Inflammatory macrophage (primary cell): Measurements from ENCODE around the gene ATP6V1D.
"Not testable (repeated sequence)": the region's sequence is repeated elsewhere in the genome, so short reads cannot be mapped to it uniquely, and the experiment has no call there.

Experiments
- DNase-seq, 2 donors: peaks; one replicate each; pipeline ENCODE4 v3.0.0-alpha.2; 2020 to 2022

ATP6V1D gene

DNA sequence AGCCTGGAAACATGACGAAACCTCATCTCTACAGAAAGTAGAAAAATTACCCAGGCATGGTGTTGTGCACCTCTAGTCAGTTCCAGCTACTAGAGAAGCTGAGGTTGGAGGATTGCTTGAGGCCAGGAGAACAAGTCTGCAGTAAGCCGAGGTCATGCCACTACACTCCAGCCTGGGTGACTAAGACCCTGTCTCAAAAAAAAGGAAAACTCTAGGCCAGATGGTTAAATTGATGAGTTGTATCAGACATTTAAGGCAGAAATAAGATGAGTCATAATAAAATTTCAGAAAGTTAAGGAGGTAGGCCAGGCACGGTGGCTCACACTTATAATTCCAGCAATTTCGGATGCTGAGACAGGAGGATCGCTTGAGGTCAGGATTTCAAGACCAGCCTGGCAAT is 11.2 kb upstream of the ATP6V1D start:
- no peak for DNase-seq

DNA sequence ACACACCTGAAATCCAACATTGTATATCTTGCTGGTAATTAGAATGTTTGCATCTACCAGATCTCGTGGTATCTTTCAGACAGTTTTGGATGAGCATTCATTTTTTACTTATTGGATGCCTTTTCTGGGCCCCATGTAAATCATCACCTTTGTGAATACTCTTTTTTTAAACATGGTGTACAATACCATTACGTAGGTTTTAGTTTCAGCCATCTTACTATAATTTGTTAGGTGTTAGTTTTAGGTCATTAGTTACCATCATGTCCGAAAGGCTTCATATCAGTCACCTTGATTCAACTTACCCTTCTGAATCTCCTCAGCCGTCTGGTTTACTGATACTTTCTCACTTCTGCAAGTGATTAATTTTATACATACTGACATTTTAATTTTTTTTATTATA is 5.9 kb upstream of the ATP6V1D start:
- DNase-seq: no peak

DNA sequence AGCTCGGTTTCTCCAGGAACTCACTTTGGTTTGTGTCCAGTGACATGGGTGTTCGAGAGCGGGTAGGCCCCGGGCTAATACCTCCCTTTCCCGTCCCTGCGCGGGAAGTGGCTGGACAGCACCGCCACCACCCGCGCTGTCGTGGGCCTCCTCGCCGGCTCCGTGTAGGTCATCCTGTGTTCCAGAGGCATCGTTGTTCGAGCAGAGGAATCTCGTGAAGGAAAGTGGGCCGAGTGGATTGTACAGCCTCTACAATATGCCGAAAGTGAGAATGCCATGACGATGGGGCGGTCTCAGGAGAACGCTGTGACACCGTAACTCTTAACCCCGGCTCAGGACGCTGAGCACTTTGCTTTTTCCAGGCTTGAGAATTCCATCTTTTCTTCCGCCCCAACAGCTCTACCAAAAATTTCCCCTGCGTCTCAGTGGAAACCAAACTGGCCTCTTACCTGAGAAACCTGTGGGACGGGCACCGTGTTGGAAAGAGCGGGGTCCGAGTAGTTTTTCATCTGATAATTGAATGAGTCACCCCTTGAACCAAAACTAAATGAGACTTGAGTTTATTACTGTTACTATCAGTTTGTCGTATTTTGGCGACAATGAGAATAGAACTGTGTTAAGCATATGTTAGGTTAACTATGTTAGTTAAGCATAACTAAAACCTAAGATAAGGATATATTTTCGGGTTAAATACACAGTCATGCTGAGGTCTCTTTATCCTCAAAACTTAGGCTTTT is 1.0 kb upstream of the ATP6V1D start:
- DNase-seq: no peak

DNA sequence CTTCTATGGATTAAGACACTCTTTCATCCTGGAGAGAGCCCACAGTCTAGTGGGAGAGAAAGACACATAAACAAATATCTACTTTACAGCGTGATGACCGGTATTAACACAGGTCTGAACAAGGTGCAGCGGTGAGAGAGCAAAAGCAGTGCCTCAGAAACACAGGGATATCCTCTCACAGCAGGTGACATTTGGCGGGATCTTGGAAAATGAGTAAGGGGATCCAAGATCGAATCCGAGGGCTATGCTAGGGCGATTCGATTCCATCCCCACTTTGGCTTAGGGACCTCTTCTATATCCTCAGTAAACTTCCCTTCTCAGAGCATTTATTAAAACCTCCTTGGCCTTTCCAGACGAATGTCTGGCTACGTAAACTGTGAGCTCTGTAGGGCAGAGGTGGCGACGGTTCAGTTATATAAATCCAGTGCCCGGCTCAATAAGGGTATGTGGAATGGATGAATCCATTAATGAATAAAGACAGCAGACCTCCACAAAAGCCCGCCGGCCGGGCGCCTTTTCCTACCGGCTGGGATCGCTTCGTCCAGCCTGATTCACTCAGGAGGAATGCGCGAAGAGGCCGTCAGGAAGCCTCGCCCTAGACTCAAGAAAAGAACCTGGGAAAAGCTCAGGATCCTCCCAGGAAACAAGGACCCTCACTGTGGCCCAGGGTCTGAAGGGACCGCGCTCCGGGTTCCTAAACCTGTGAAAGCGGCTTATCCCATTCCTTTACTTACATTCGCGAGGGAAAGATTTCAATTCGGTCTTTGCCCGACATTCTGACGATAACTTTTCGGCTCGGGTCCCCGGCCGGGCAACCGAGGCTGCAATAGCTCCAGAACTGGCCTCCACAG is 455 bp downstream of the ATP6V1D start:
- DNase-seq: peak; percentile 6

DNA sequence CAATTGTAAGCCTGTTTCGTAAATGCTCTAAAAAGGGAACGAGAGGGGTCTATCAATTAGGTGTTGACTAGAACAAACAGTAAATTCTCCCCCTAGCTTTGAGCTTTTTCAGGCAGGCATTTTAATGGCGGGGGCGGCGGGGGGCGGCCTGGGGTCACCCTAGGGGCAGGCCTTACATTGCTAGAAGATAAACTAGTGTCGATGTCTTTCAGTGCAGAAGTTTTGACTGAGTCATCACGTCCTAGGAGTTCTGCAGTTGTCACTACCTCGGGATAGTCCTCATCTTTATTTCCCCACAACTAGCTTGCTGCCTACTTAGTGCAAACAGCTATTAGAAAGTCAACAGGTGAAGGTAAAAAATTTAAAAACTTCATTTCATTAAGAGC is 1.6 kb downstream of the ATP6V1D start:
- DNase-seq: peak in 1 of 2 donors; percentile 13

DNA sequence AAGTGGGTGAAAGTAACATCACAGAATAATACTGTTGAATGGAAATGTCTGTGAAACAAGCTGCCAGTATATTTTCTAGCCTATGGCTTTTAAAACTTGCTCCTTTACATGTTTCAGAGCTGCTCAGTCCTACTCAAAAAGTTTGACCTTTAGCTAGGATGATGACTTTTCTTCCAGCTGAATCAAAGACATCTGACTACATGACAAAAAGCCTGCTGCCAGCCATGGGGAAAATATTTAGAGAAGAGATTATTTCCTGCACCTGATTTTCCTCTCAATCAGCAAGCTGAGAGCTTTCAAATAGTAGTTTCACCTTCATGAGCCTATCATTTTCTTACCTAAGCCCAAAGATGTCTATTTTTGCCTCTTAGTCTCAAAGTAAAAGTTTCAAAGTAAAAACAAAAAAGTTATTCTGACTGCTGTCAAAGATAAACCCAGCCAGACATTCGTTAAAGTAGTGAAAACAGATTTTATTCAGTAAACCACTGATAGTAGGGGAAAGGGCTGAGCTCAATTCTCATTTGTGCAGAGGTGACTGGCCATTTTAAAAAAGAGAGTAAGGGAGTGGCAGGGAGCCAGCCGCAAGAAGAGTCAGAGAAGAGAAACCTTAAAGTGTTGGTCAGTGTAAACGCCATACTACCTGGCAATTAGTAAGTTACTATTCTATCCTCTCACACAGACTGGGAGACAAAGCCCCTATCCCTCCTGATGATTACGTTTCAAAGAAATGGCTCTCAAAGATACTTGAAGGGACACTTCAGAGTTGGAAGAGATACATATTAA is 2.2 kb downstream of the ATP6V1D start:
- peak; percentile 3 to 25 for DNase-seq

DNA sequence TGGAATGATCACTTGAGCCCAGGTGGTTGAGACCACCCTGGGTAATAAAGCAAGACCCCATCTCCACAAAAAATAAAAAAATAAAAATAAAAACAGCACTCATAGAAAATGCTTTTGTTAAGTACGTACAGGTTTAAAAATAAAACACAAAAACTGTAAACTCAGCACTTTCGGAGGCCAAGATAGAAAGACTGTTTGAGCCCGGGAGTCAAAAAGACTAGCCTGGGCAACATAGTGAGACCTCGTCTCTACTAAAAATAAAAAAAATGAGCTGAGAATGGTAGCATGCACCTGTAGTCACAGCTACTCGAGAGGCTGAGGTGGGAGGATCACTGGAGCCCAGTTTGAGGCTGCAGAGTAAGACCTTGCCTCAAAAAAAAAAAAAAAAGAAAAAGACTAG is 7.5 kb downstream of the ATP6V1D start:
- no peak for DNase-seq

DNA sequence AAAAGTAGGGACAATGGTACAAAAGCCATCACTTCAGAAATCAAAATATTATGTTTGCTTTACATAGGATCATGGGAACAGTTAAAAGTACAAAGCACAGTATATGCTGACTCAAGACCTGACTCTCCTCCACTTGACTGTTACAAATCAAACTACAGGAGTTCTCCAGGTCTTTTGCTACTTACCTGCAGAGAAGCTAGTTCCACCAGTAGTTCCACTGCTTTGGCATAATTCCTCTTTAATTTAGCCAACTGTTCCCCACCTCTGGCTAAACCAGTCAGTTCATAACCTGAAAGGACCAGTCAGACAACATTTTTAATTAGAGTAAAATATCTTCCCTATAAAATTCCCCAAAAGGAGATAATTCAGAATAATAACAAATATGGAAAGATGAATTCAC is 14.0 kb downstream of the ATP6V1D start:
- DNase-seq: no peak

DNA sequence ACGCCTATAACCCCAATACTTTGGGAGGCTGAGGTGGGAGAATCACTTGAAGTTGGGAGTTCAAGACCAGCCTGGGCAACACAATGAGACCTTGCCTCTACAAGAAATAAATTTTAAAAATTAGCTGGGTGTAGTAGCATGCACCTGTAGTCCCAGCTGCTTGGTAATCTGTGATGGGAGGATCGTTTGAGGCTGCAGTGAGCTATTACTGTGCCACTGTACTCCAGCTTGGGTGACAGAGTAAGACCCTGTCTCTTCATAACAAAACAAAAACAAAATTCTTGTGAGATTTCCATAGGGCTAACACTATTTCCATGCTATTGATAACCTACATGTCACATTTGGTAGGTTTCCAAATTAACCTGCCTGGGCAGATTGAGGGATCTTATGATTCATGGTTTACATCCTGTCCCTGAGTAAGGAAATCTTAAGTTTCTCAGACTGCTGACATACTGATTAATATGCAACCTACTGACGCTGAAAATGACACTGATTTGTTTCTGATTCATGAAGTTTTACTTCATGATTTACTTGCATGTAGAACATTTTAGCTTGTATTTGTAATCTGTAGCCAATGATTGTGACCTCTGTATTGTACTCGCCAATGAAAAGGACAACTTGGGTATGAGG is 15.9 kb downstream of the ATP6V1D start:
- no peak for DNase-seq

DNA sequence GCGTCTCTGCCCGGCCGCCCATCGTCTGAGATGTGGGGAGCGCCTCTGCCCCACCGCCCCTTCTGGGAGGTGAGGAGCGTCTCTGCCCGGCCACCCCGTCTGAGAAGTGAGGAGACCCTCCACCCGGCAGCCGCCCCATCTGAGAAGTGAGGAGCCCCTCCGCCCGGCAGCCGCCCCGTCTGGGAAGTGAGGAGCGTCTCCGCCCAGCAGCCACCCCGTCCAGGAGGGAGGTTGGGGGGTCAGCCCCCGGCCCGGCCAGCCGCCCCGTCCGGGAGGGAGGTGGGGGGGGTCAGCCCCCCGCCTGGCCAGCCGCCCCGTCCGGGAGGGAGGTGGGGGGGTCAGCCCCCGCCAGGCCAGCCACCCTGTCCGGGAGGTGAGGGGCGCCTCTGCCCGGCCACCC is 18.4 kb downstream of the ATP6V1D start:
- not testable (repeated sequence) for DNase-seq

DNA sequence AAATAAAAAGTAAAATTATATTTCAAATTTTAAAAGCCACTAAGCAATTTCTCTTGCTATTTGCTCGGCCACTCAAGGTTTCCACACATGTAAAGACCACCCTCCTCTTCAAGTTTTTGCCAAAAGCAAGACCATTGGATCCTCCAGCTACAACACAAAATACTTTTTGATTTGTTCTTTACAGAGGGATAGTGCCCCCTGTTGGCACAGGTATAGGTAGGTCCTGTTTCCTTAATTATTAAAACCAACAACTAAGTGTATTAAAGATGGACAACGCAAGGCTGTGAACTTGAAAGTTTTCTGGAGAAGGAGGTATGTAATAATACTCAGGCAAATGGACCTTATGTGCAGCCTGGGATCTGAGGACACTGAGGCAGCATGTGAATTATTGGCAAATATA is 23.8 kb downstream of the ATP6V1D start:
- no peak for DNase-seq

DNA sequence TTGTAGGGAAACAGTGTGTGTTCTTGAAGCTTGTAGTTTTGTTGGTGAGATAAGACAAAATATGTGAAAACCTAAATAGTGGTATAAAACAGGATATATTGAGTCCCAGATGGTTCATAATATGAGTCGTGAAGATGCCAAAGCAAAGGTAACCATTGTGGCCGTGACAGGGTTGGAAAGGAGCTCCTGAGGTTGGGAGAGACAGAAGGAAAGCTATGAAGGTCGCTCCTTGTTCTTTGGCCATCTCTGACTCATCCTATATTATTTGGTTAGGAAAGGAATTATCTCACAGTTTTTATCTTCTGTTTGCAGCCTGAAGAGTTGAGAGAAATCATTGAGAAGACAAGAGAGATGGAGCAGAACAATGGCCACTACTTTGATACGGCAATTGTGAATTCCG is 27.1 kb downstream of the ATP6V1D start:
- no peak for DNase-seq

DNA sequence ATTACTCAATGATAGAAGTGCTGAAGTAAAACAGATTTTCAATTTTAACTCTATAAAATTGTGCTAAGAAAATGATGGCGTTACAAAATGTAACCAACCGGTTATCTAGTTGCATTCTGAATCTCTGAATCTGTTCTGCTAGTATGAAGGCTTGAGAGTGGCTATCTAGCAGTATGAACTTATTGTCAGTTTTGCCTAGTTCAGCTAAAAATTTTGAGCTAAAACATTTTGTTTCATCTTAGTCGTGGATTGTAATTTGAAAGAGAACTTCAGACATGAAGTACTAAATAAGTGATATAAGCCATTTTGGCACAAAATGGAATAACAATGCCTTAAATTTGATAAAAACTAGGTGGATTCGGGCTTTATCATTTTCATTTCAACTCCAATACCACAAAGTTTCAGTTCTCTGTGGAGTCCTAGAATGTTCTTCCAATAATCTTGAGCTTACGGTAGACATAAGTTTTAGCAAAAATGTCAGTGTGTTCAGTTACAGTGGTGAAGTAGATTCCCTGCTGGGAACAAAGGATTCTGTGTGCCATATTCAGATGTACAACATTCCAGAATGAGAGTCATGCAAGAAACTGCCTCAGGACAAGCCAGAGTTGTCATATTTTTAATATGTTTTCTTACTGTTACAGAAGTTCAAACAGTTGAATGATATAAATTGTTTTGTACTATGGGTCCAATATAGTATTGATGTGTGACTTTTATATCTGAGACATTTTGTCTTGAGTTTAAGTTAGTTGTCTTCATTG is 28.1 kb downstream of the ATP6V1D start:
- no peak for DNase-seq

DNA sequence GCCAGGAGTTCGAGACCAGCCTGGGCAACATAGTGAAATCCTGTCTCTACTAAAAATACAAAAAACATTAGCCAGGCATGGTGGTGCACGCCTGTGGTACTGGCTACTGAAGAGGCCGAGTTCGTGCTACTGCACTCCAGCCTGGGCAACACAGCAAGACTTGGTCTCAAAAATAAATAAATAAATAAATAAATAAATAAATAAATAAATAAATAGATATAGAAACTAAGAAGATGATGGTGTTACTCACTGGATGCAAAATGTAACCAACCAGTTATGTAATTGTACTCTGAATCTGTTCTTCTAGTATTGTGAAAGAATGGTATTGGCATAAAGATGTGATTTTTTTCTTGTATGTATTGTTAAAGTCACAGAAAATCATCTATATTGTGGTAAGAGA is 29.9 kb downstream of the ATP6V1D start:
- DNase-seq: not testable (repeated sequence)

DNA sequence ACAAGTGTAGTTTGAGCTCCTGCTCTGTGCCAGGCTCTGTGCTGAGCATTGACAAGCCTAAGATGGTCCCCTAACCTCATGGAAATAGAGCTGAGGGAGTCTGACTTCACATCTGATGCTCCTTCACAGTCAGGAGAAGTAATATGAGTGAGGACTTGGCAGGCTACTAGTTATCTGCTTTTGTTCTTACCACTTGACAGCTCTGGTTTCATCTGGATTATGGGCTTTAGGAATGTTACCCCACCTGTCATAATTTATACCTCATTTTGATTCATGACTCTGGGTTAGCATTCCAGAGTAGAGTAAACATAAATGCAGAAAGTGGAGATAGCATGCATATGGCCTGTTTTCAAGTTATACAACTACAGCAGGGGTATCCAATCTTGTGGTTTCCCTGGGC is 40.5 kb downstream of the ATP6V1D start:
- DNase-seq: no peak

DNA sequence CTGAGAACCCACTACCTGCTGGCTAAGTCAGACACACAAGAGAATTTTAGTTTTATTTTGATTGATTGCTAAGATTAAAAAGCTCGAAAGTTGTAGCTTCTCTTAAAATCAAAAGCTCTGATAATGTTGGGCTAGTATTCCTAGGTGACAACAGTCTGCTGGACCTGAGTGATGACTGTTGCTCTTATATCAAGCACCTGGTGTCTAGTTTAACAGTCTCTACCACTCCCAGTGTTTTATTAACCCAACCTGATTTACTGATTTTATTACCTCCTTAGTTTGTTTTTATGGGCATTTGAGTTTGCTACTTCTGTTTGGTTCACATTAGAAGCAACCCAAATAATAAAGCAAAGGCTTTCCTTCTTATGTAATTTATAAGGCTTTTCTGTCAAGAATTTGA is 41.8 kb downstream of the ATP6V1D start:
- no peak for DNase-seq

DNA sequence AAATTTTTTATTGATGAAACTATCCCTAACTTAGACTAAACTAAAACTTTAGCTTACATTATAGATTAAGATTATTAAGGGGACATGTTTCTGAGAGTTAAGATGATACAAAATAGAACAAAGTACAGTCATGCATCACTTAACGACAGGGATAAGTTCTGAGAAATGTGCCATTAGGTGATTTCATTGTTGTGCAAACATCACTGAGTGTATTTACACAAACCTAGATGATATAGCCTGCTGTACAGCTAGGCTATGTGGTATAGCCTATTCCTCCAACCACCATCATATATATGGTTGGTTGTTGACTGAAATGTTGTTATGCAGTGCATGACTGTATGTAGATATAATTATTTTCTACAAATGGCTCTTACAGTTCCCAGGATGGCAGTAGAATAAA is 46.5 kb downstream of the ATP6V1D start:
- no peak for DNase-seq

DNA sequence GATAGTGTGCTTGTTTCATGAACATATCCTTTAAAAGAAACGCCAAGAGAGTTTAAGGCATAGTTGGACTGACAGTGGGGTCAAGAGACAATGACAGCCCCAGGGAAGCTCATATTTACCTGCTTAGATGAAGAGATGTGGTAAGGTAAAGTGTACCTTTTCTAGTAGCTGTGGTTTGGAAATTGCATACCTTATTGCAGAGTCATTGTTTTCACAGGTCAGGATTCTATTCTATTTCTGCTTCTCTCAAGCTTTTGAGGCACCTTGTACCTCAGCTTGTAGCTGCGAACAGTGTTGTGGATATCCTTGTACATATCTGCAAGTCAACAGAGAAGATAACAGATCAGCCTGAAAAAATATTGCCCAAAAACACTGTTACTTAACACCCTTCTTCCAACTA is 47.7 kb downstream of the ATP6V1D start:
- DNase-seq: no peak
